ENCODE measurements around the gene CHGA. TPM values are rescaled to one million over a fixed set of nuclear protein-coding genes. Genes with fewer than 3 reads are reported as not detected.
A peak's percentile ranks its signal among the peaks of the same experiment; 100 is the strongest.

Gene CHGA
- total and polyA plus RNA-seq, 2 of the 8 experiments (the other 6 are each of a cell fraction or from before 2014, with no cell fraction given): 17.5 to 28.2 TPM

DNA sequence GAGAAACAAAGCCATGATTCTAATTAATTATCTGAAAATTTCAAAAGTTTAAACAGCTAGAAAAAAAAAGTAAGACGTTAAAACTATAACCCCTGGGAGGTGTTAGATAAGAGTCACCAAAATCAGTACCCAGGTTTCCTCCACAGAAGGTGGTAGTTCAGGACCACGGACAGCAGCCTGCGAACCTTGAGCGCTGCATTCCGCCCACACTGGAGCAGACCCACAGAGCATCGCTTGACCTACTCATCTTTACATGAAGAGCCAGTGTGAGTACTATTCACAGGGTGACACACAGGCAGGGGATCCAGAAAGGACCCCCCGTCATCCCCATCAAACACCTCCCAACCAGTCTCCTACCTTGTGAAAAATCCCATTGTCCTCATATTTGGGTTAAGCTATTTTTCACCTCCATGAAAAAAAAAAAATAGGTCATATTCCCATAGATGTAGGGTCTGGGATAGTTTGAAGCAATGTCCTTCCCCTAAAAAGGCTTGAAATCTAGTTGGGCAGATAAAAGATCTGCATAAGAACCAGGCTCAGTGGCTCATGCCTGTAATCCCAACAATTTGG lies 8.8 kb upstream of the CHGA start (continued):
- TF ChIP-seq, protein P1, sequence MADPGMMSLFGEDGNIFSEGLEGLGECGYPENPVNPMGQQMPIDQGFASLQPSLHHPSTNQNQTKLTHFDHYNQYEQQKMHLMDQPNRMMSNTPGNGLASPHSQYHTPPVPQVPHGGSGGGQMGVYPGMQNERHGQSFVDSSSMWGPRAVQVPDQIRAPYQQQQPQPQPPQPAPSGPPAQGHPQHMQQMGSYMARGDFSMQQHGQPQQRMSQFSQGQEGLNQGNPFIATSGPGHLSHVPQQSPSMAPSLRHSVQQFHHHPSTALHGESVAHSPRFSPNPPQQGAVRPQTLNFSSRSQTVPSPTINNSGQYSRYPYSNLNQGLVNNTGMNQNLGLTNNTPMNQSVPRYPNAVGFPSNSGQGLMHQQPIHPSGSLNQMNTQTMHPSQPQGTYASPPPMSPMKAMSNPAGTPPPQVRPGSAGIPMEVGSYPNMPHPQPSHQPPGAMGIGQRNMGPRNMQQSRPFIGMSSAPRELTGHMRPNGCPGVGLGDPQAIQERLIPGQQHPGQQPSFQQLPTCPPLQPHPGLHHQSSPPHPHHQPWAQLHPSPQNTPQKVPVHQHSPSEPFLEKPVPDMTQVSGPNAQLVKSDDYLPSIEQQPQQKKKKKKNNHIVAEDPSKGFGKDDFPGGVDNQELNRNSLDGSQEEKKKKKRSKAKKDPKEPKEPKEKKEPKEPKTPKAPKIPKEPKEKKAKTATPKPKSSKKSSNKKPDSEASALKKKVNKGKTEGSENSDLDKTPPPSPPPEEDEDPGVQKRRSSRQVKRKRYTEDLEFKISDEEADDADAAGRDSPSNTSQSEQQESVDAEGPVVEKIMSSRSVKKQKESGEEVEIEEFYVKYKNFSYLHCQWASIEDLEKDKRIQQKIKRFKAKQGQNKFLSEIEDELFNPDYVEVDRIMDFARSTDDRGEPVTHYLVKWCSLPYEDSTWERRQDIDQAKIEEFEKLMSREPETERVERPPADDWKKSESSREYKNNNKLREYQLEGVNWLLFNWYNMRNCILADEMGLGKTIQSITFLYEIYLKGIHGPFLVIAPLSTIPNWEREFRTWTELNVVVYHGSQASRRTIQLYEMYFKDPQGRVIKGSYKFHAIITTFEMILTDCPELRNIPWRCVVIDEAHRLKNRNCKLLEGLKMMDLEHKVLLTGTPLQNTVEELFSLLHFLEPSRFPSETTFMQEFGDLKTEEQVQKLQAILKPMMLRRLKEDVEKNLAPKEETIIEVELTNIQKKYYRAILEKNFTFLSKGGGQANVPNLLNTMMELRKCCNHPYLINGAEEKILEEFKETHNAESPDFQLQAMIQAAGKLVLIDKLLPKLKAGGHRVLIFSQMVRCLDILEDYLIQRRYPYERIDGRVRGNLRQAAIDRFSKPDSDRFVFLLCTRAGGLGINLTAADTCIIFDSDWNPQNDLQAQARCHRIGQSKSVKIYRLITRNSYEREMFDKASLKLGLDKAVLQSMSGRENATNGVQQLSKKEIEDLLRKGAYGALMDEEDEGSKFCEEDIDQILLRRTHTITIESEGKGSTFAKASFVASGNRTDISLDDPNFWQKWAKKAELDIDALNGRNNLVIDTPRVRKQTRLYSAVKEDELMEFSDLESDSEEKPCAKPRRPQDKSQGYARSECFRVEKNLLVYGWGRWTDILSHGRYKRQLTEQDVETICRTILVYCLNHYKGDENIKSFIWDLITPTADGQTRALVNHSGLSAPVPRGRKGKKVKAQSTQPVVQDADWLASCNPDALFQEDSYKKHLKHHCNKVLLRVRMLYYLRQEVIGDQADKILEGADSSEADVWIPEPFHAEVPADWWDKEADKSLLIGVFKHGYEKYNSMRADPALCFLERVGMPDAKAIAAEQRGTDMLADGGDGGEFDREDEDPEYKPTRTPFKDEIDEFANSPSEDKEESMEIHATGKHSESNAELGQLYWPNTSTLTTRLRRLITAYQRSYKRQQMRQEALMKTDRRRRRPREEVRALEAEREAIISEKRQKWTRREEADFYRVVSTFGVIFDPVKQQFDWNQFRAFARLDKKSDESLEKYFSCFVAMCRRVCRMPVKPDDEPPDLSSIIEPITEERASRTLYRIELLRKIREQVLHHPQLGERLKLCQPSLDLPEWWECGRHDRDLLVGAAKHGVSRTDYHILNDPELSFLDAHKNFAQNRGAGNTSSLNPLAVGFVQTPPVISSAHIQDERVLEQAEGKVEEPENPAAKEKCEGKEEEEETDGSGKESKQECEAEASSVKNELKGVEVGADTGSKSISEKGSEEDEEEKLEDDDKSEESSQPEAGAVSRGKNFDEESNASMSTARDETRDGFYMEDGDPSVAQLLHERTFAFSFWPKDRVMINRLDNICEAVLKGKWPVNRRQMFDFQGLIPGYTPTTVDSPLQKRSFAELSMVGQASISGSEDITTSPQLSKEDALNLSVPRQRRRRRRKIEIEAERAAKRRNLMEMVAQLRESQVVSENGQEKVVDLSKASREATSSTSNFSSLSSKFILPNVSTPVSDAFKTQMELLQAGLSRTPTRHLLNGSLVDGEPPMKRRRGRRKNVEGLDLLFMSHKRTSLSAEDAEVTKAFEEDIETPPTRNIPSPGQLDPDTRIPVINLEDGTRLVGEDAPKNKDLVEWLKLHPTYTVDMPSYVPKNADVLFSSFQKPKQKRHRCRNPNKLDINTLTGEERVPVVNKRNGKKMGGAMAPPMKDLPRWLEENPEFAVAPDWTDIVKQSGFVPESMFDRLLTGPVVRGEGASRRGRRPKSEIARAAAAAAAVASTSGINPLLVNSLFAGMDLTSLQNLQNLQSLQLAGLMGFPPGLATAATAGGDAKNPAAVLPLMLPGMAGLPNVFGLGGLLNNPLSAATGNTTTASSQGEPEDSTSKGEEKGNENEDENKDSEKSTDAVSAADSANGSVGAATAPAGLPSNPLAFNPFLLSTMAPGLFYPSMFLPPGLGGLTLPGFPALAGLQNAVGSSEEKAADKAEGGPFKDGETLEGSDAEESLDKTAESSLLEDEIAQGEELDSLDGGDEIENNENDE (IDR thresholded peaks at IDR 0.05; ENCODE audit: insufficient replicate concordance, low read length): no peak
- 0 out of 2 replicates have a peak, but pooled peaks have one; percentile 32 for TF ChIP-seq GABPA (IDR thresholded peaks at IDR 0.05; ENCODE audit: borderline replicate concordance, insufficient read depth, low read length)
- no peak for TF ChIP-seq SUZ12 (IDR thresholded peaks at IDR 0.05; ENCODE audit: low read length)
- no peak for TF ChIP-seq CBX8 (IDR thresholded peaks at IDR 0.05; ENCODE audit: borderline replicate concordance, low read depth, low read length)
- no peak for TF ChIP-seq BACH1 (IDR thresholded peaks at IDR 0.05; ENCODE audit: low read length)
- TF ChIP-seq RBBP5 (IDR thresholded peaks at IDR 0.05; ENCODE audit: borderline replicate concordance, low read depth, low read length): no peak
- no peak for TF ChIP-seq TAF1 (IDR thresholded peaks at IDR 0.05; ENCODE audit: low read depth, low read length)
- no peak for TF ChIP-seq TCF12 (IDR thresholded peaks at IDR 0.05; ENCODE audit: low read depth, low read length)

Data from H1 (cell line).